ENCODE measurements around the gene TFF1.

Gene TFF1

DNA sequence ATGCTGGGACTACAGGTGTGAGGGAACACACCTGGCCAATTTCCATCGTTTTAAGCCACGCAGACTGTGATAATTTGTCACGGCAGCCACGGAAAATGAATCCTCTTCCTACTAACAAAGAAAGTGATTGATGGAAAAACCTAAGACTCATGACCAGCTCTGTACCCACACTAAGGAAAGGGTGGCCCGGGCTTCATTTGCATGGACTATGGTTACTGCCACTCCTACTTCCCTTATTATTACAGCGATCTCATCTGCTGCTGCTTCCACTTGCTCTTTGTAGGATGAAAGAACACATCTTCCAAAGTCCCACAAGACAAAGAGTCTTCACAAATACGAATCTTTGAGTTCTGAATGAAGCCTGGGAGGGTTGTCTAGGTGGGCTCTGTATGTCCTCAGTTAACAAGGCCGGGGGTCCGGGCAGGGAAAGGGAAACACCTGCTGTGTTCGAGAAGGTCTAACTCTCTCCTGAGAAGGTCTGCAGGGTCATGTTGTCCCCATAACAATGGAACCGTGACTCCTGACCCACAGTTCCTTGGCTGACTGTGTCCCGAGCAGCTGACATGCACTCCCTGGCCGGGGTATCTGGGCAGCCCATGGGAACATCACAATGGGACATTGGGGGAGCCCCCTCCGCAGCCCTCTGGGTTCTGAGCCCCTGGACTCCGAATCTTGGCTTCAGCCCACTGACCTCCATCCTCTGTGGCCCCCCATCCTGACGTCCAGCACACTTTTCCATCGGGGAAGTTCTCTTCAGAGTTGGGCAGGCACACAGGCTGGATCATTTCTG, 13.3 kb upstream of the TFF1 start:
- DNase-seq = peak; percentile 50 to 55 (median 51)

DNA sequence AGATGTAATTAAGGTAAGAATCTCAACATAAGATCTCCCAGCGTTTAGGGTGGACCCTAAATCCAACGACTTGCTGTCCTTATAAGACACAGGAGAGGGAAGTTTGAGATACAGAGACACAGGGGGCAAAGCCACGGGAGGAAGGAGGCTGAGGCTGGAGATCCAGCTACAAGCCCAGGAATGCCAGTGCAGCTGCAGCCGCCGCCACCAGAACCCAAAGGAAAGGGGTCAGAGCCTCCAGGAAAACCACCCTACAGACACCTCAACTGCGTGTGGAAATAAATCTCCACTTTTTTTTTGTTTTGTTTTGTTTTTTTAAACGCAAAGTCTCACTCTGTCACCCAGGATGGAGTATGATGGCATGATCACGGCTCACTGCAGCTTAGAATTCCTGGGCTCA, 12.1 kb upstream of the TFF1 start:
- DNase-seq = no peak

DNA sequence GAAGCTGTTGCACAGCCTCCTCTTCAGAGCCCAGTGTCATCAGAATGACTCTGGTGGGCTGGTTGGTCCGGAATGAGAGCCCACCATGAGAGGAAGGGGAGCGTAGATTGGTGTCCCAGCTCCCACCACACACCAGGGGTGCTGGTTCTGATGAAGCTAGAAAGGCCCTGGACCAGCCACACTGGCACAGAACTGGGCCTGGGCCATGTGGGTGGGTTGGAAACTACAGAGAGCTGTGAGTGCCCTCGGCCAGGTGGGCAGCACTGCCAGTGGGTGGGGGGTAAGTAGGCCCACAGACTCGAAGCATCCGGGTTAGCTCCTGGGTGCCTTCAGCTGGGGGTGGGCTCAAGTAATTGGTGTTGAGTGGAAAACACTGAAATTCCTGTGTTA, 11.6 kb upstream of the TFF1 start:
- DNase-seq = no peak

DNA sequence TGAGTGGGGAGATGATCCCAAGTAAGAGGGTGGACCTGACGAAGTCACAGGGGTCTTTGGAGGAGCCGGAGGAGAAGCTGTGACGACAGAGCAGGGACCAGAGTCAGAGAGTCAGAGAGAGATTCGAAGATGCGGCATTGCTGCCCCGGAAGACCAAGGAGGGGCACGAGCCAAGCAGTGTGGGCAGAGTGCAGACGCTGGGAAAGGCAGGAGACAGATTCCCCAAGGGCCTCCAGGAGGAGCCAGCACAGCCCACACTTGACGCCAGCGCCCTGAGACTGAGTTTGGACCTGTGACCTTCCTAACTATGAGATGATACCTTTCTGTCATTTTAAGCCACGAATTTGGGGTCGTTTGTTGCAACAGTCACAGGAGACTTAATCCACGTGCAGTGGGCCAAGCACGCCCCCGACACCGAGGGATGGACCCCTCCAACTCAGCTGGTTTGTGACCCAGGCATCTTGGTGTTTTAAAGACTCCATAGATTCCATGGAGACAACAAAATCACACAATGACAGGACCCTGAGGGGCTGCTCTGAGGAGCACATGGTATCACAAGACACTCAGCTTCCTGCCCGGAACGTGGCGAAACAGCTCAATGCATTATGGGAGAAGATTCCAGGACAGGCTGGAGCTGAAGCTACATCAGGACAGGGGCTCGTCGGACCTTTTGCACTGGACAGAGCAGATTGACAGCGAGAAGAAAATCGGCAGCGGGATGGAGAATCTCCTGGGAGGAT, 11.0 kb upstream of the TFF1 start:
- DNase-seq = no peak

DNA sequence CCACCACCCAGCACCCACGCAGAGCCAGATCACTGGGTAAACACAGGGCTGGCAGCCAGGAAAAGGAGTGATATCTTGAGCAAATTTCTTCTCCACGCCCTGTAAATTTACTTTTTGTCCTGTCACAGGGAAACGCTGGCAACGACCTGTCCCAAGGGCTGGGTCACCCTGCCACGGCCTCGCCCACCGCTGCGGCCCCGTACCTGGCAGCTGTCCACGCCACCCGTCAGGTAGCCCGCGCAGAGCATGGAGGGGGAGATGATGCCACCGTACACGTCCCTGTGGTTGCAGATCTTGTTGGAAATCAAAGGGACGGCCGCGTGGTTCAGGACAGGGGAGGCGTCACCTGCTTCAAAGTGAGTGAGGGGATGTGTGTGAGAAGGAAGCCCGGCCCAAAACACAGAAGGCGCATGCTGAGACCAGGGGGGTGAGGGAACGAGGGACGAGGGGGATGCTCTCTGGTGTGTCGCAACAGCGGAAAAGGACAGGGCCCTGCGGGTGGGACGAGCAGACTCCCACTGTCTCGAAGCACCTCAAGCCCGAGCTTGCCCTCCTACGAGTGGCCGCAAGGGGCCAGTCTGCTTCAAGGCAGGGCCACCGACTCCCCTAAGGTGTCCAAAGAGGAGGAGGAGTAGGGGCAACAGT, 10.1 kb upstream of the TFF1 start:
- DNase-seq = no peak

DNA sequence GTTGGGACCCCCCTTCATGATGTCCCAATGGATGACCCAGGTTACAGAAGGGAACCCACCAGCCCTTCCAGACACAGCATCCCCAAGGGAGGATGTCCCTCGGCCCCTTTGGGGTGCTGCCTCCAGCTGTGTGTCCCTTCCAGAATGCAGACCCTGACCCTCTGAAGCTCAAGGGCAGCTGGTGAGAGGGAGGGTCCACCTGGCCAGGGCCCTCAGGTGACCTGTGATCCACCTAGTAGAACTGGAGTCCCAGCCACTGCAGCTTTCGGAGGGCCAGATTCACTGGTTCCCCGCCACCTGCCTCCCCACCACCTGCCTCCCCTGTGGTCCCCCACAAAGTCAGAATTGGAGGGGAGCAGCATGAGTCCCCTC, 9.6 kb upstream of the TFF1 start:
- DNase-seq = no peak

DNA sequence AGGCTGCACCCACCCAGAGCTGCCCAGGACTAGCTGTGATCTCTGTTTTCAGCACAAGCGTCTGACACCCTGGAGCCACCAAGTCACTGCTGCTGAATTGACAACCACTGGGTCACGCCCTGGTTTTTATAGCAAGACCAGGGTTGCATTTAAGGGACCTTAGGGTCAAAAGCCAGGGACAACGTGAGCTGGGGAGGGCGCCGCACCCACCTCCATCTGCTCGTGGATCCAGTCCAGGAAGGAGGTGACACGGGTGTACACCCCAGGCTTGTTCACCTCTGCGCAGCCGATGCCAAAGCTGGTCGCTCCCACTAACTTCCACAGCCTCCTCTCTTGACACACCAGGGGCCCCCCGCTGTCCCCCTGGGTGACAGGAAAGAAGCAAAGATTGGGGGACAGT, 9.2 kb upstream of the TFF1 start:
- DNase-seq = no peak

DNA sequence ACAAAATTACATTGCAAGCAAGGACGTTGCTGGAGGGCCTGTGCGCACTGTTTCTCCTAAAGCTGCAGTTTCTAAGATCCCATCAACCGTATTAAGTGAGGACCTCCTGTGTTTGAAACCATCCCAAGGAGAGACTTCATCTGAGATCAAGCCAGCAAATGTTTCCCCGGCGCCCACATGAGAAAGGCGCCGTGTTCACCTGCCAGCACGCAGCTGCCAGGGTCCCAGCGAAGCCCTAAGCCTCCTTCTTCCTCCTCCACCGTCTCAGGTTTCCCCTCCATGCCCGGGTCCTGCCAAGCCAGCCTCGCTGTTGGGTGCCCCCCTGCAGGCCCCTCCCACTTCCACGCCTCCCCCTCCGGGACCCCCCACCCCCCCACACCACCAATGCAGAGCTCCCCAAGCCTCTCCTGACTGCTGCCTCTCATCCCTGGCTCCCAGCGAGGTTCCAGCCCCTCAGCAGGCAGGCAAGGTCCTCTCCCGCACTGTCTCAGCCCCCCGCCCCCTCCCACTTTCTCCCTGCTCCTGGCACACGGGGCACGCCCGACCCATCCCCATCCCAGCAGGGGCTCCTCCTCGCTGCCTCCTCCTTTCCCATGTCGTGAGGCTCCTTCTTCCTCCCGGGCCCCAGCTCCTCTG, 8.6 kb upstream of the TFF1 start:
- DNase-seq = no peak

DNA sequence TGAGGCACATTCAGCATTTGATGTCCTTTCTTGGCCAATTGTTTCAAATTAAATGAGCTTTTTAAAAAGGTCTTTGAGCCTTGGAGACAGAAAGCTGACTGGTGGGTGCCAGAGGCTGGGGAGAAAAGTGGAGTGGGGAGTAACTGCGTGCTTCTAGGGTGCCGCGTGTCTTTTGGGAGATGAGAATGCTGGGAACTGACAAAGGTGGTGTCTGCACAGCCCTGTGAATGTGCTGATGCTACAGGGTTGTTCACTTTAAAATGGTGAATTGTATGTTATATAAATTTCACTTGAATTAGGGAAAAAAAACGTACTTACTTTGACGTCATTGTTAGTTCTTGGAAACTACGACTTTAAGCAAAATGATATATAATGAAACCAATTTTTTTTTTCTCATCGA, 8.1 kb upstream of the TFF1 start:
- no peak for DNase-seq

DNA sequence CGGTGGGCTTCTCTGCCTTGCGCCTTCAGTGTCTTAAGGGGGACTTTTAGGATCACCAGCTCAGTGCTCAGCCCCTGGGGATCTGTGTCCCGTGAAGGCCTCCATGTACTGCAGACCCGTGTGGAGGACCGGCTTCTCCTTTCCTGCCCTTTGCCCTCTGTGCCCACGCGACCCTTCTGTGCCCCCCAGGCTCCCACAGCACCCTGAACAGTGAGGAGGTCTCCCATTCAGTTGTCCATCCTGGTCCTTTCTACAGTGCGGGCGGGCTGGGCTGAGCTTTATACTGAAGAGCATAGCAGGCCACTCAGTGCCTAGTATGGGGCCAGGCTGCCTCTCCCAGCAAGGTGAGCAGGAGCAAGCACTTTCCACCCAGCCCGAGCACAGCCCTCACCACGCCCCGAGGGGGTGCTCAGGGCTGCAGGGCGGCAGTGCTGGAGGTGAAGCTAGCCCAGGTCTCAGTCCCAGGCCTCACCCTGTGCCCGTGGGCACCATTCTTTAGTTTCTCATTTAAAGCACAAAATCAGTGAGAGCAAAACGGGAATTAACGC, 7.6 kb upstream of the TFF1 start:
- DNase-seq = no peak

DNA sequence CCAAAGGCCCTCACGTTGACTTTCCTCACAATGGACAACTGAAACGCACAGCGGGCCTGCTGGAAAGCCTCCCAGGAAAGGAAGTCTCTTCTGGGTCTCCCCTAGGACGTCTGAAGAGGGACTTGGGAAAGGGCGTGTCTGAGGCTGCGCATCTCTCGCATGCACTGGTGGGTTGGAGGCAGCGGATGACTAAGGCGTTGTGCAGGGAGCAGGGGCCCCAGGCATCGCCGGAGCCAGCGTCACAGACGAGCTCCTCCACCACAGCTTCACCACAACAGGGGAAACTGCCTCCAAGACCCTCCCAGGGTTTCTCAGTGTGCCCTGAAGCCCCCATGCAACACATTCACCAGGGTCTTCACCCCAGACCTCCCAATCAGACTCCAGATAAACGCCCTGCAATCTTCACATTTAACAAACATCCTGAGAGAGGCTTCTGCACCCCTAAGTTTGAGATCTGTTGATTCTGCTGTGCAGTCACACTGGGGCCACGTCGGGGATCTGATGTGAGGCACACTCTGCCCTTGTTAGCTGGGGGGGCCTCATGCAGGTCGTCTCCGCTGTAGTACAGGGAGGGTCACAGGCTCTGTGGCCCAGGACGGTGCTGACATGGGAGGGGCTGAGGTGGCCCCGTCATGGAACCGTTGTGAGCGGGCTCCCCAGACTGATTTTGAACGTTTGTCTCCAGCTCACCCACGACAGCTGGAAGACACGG, 7.0 kb upstream of the TFF1 start:
- DNase-seq = no peak

DNA sequence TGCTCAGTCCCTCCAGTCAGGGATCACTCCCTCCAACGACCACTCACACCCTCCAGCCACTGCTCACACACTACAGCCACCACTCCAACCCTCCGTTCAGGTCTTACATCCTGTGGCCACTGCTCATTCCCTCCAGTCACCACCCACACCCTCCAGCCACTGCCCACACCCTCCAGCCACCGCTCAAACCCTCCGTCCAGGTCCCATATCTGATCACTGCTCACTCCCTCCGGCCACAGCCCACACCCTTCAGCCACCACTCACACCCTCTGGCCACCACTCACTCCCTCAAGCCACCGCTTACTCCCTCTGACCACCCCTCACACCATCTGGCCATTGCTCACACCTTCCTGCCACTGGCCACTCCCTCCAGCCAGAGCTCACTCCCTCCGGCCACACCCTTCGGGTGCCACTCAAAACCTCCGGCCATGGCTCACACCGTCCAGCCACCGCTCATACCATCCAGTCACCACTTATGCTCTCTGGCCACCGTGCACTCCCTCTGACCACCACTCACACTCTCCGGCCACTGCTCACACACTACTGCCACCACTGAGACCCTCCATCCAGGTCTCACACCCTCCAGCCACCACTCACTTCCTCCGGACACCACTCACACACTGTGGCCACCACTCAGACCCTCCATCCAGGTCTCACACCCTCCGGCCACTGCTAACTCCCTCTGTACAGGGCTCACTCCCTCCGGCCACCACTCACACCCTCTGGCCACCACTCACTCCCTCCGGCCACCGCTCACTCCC, 4.7 kb upstream of the TFF1 start:
- no peak for DNase-seq

DNA sequence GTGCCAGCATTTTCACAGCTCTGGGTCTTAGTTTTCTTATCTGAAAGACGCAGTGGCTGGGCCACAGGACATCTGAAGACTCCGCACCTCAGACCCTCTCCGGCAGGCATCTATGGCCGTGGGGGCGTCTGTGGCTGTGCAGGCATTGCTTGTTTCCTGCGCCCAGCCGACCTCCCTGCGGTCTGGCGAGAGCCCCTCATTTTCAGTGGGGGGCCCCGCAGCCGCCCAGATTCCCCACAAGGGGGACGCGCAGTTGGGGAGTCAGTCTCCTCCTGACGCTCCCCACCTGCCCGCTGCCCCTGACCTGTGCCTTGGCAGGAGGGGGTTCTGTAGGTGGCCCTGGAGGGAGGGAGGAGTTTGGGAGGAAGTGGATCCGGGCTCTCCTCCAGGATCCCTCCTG, 3.5 kb upstream of the TFF1 start:
- DNase-seq = no peak

DNA sequence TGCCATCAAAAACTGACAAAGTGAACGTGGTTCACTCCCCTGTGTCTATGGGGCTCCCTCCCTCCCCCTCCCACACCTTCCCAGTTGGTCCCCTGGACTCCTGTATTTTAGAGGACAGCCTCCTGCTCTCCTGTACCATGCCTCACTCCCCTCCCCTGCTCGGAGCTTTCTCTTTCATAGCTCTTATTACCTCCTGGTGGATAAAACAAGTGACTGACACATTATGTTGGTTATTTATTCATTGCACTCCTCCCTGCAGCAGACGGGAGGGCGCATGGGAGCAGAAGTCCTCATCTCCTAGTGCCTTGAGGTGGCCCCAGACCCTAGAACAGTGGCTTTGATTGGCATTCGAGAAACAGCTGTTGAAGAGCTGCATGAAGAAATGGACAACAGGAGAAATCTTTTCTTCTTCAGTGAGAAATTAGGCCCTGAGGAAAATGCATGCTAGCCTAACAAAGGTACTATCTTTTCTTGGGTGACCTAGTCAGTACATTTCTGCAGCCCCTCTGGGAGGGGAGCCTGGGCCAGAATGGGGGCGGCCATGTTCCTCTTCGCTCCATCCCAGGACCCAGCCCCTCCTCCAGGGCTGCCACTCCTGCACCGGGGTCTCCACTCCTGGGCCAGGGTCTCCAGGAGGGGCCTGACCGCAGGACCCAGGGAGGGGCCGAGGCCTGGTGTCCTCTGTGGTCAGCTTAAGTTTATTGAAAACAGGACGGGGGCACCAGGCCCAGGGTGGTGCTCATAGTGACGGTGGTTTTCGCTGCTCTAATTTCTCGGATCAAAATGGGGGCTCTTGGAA, 1.2 kb upstream of the TFF1 start:
- no peak for DNase-seq

DNA sequence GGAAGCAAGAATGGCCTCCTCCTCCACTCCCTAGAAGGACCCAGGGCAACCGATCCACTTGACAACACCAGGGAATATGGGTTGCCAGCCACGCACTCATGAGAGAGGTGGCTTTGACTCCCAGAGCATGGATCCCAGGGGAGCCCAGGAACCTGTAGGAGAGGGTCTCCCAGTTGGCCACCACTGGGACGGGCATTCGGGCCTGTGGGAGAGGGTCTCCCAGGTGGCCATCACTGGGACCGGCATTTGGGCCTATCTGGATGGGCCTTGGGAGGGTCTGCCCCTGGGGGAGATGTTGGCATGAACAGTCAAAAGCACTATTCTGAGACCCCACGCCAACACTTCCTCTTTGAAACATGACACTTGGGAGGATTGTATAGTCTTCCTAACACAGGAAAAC, 565 bp downstream of the TFF1 start:
- no peak for DNase-seq

DNA sequence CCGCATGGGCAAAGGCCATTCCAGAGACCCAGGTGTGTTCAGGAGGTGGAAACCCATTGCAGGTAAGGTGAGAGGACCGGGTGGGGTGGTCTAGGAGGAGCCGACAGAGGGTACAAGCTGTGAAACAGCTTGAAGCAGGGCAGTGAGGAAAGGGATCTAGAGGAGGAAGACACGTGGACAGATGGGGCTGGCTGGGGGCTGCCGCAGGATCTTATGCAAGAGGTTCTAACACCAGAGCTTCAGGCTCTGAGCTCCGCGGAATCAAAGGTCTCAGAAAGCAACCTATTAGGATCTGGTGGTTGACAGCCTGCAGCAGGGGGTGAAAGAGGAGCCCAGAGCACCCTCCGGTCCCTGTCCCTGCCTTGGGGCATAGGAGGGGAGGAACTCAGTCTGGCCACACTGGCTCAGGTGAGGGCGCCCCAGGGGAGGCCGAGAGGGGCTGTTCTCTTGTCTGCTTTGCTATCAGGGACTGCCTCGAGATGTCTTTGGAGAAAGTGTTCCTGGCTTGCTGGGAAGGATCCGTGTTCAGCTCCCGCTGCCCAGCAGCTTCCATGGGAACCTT, 1.9 kb downstream of the TFF1 start:
- peak in 1 of 3 donors; percentile 19 for DNase-seq

DNA sequence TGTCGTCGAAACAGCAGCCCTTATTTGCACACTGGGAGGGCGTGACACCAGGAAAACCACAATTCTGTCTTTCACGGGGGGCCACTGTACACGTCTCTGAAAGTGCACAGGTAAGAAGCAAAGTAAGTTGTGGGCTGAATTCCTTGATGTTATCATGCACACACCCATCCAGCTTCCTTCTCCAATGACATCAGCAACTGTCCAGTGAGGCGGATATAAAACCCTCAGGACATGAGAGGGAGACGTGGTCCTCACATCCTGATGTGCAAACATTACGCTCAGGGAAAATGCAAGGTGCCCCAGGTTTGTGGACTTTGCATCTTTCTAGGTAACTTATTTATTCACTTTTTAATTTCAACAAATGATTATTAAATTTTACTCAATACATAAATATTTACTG, 3.0 kb downstream of the TFF1 start:
- no peak for DNase-seq

DNA sequence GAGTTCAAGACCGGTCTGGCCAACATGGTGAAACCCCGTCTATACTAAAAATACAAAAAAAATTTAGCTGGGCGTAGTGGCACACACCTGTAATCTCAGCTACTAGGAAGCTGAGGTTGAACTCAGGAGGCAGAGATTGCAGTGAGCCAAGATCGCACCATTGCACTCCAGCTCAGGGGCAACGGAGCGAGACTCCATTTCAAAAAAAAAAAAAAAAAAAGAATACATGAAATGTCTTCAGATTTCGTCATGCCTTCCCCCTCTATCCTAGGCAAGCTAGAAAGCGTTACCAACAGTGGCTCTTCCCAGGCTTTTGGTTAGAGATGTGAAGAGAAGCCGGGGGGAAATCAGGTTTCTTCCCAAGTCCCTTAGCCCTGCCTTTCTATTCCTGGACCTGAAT, 3.6 kb downstream of the TFF1 start:
- no peak for DNase-seq

DNA sequence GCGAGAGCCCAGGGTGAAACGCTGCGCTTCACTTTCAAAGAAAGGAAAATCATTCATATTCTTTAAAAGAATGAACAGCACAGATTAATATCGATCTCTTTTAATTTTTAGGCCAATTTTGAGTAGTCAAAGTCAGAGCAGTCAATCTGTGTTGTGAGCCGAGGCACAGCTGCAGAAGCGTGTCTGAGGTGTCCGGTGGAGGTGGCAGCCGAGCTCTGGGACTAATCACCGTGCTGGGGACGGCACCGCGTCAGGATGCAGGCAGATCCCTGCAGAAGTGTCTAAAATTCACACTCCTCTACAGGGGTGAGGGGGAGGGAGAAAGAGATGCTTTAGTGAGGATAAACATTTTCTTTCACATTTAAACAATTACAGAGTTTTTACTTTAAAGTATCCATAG, 4.1 kb downstream of the TFF1 start:
- DNase-seq = no peak

DNA sequence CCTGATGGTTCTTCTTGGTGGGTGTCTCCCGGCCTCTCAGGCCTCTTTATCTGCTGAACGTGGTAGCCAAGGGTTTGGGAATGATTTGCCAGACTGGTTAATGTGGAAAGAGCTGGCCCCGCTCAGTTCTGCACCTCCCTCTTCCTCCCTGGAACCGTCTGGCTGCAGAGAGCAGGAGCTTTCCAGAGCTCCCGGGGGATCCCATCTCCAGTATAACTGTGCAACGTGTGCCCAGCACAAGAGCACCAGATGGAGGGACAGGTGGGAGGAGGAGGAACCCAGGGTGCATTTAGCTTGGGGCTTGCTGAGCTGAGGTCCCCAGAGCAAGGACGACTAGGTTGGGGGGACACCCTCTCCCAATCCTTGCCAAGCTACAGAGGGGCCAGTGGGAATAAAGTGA, 5.0 kb downstream of the TFF1 start:
- DNase-seq = no peak

DNA sequence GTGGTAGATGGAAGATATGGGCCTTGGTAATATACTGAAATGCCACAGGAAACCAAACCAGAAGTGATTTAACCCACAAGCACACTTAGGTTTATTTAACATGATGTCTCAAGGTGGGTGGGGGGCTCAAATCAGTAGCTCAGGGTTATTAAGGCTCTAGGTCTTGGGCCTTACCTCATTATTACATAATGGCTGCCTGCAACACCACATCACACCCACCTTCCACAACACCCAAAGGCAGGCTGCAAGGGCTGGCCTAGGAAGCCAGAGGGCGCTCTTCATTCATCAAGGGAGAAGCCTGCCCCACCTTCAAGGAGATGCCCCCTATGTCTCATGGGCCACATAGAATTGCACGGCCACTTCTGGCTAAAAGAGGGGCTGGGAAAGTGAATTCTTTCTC, 6.0 kb downstream of the TFF1 start:
- DNase-seq = peak in 2 of 3 donors; percentile 14 to 17

All from suppressor macrophage treated with lipopolysaccharide for 1 hour (primary cell).